ENCODE data around the gene ARID4A. TPM values are rescaled to one million over a fixed set of nuclear protein-coding genes. Genes with fewer than 3 reads are reported as not detected.

ARID4A gene
- total RNA-seq, 1 experiment from 2014 or later = 1.7 TPM

Small RNA genes lying within 50 kb of the gene (small RNA-seq; reads per million reads assigned to genes)
- gene RNU6-341P = not detected

Other genes starting within 250 kb of the ARID4A start
- gene ARMH4, start 146.3 kb upstream of the ARID4A start, total RNA-seq (2014; rRNA removed; shearing (Covaris generic)) = 1.5 and 1.9 TPM in 2 replicates
- 46.4 and 61.3 TPM in 2 replicates for gene ACTR10, start 98.4 kb upstream of the ARID4A start, total RNA-seq (2014; rRNA removed; shearing (Covaris generic))
- gene PSMA3, start 53.7 kb upstream of the ARID4A start, total RNA-seq (2014; rRNA removed; shearing (Covaris generic)) = 159 and 201 TPM in 2 replicates
- not detected in 2 replicates for gene TOMM20L, start 97.4 kb downstream of the ARID4A start, total RNA-seq (2014; rRNA removed; shearing (Covaris generic))
- gene TIMM9, start 129.0 kb downstream of the ARID4A start, total RNA-seq (2014; rRNA removed; shearing (Covaris generic)) = 51.5 and 52.1 TPM in 2 replicates
- gene KIAA0586, start 129.2 kb downstream of the ARID4A start, total RNA-seq (2014; rRNA removed; shearing (Covaris generic)) = 27.2 and 34.2 TPM in 2 replicates